Stimulated activated naive CD8-positive, alpha-beta T cell treated with anti-CD3 and anti-CD28 coated beads, Interleukin-15, Interleukin-2, amounts not matched to agents 100 ng/mL and 50 ng/mL, for 24 hours (primary cell): ENCODE measurements around the gene IL12B.
"Not testable (repeated sequence)": the region's sequence is repeated elsewhere in the genome, so short reads cannot be mapped to it uniquely, and the experiment has no call there.

ENCODE experiments used
- H3K27ac Mint-ChIP-seq: one replicate; pipeline ENCODE4 v1.8.0; 2021; ENCODE audit warnings: mild to moderate bottlenecking, mixed read lengths
- H3K27me3 Mint-ChIP-seq: one replicate; pipeline ENCODE4 v1.8.0; 2021; ENCODE audit warnings: mixed read lengths
- H3K36me3 Mint-ChIP-seq: one replicate; pipeline ENCODE4 v1.8.0; 2021; ENCODE audit warnings: low read depth, mixed read lengths
- H3K4me1 Mint-ChIP-seq: one replicate; pipeline ENCODE4 v1.8.0; 2021; ENCODE audit warnings: low read depth, mixed read lengths
- H3K4me3 Mint-ChIP-seq: one replicate; pipeline ENCODE4 v1.8.0; 2021; ENCODE audit warnings: mild to moderate bottlenecking, mixed read lengths
- H3K9me3 Mint-ChIP-seq: one replicate; pipeline ENCODE4 v1.8.0; 2021; ENCODE audit warnings: mixed read lengths

Gene IL12B

GRCh38 chr5:159286420-159287035 is 43.8 kb downstream of the IL12B start:
- no peaks in the 10 kb centered on the region for H3K9me3 Mint-ChIP-seq
- no peaks in the 10 kb centered on the region for H3K27me3 Mint-ChIP-seq
- peaks cover 22% of the 10 kb centered on the region for H3K36me3 Mint-ChIP-seq
- no peaks in the 10 kb centered on the region for H3K4me1 Mint-ChIP-seq
- H3K4me3 Mint-ChIP-seq, result no peak overlapping the region
- H3K27ac Mint-ChIP-seq, result no peak overlapping the region

DNA sequence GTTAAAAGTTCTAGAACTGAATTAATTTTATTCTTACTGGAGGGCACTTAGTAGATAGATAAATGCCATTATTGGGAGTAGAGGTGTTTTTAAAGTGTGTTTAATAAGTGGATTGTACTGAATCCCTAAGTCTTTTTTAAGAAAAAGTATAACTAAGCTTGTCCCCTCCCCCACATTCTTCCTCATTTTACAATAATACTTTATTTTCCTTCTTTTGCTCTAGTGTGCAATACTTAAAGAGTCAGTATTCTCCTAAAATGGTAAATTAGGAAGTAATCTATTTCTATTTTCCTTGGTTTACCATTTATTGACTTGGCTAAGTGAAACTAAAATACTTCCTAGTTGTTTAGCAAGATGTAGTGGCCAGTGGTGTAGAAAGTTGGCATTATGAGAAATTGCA is 55.6 kb downstream of the IL12B start:
- Mint-ChIP-seq H3K4me1 (peaks cover 13% of the 10 kb centered on the region), H3K9me3 (no peaks in the 10 kb centered on the region), H3K27ac (no peak overlapping the region), H3K36me3 (peaks cover 51% of the 10 kb centered on the region), H3K27me3 (no peaks in the 10 kb centered on the region), H3K4me3 (no peak overlapping the region)

DNA sequence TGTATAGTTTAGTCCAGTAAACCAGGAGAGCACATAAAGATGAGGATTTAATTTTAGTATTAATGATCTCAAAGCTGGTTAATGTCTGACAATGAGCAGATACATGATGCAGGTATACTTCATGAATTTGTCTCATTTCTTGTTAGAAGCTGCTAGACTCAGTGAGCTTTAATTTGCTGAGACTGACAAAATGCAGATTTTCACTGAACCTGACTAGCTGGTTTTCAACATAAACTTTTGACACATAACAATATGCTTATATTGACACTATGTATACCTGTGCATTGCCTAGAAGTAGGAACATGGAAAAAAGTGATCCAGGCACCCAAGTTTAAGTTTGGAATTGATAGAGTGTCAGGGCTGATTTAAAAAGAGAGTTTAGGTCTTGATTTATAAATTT is 56.4 kb downstream of the IL12B start:
- Mint-ChIP-seq H3K36me3 (peaks cover 51% of the 10 kb centered on the region), H3K4me3 (no peak overlapping the region), H3K4me1 (peaks cover 19% of the 10 kb centered on the region), H3K27me3 (no peaks in the 10 kb centered on the region), H3K9me3 (no peaks in the 10 kb centered on the region), H3K27ac (no peak overlapping the region)

GRCh38 chr5:159269723-159270122 is 60.6 kb downstream of the IL12B start:
- Mint-ChIP-seq H3K27ac (no peak overlapping the region), H3K27me3 (no peaks in the 10 kb centered on the region), H3K9me3 (no peaks in the 10 kb centered on the region), H3K4me3 (no peak overlapping the region), H3K36me3 (peaks cover 68% of the 10 kb centered on the region), H3K4me1 (peaks cover 27% of the 10 kb centered on the region)

GRCh38 chr5:159266764-159267163 is 63.5 kb downstream of the IL12B start:
- H3K4me3 Mint-ChIP-seq, H3K27me3 Mint-ChIP-seq, H3K27ac Mint-ChIP-seq, H3K9me3 Mint-ChIP-seq: not testable (repeated sequence)
- Mint-ChIP-seq H3K4me1 (peaks cover 50% of the 10 kb centered on the region), H3K36me3 (peaks cover 54% of the 10 kb centered on the region)
